ENCODE results near the gene CCNK. TPM values are rescaled to one million over a fixed set of nuclear protein-coding genes. Genes with fewer than 3 reads are reported as not detected.

CCNK gene
- total and polyA plus RNA-seq, 7 experiments from 2014 or later: 16.5 to 139 (median 72.4) TPM

DNA sequence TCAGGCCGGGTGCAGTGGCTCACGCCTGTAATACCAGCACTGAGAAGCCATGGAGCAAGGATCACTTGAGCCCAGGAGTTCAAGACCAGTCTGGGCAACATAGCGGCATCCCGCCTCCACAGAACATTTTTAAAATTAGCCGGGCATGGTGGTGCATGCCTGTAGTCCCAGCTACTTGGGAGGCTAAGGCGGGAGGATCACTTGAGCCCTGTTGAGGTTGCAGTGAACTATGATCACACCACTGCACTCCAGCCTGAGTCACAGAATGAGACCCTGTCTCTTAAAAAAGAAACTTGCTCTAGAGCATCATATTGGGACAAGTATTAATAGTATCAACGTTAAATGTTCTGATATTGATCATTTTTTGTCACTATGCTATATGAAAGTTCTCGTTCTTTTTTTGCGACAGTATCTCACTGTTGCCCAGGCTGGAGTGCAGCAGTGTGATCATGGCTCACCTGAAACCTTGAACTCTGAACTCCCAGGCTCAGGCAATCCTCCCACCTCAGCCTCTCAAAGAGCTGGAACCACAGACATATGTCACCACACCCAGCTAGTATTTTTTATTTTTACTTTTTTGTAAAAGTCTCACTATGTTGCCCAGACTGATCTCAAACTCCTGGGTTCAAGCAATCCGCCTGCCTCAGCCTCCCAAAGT lies 75.1 kb downstream of the CCNK start:
- CTCF ChIA-PET: interaction anchor here (0.7 kb wide), 1 partner anchor 65 kb away, joined by 3 read pairs; no protein-coding TSS in a partner anchor
- H3K27ac ChIP-seq (ENCODE audit: low read depth, low read length): no peak overlapping the region
- no peak overlapping the region for H3K27ac Mint-ChIP-seq

GRCh38 chr14:99559286-99559990 lies 78.2 kb downstream of the CCNK start:
- H3K4me1 ChIP-seq (ENCODE audit: control insufficient read depth in 2 of 2, insufficient read depth in 2 of 2, low read length in 2 of 2): no peaks in the 10 kb centered on the region
- intact Hi-C loops (cut with micrococcal nuclease): no loop called here
- no peaks in the 10 kb centered on the region for H3K27me3 ChIP-seq (ENCODE audit: control insufficient read depth in 2 of 2, insufficient read depth in 2 of 2, low read length in 2 of 2)
- Mint-ChIP-seq H3K36me3 (peaks cover 0 to 16% (median 5%) of the 10 kb centered on the region in 5 donors), H3K4me3 (no peak overlapping the region), H3K9me3 (peaks cover 0 to 2% (median 0%) of the 10 kb centered on the region in 11 donors), H3K27me3 (no peaks in the 10 kb centered on the region), H3K27ac (no peak overlapping the region), H3K4me1 (peaks cover 0 to 9% (median 4%) of the 10 kb centered on the region in 7 donors)
- ChIA-PET CTCF (no interaction called here), POLR2A (no interaction called here)
- no peaks in the 10 kb centered on the region for H3K36me3 ChIP-seq (ENCODE audit: control insufficient read depth in 2 of 3, insufficient read depth in 3 of 3, low read length in 3 of 3)
- ATAC-seq: no peak
- no peaks in the 10 kb centered on the region for H3K9me3 ChIP-seq (ENCODE audit: control insufficient read depth in 2 of 3, low read length in 3 of 3)
- H3K27ac ChIP-seq (ENCODE audit: low read depth, low read length): no peak overlapping the region
- no peak overlapping the region for H3K4me3 ChIP-seq (ENCODE audit: low read length)
- no peak for DNase-seq

More for the DNA sequence above, 75.1 kb downstream of the CCNK start:
- peaks cover 0 to 6% (median 4%) of the 10 kb centered on the region in 7 donors for H3K4me1 Mint-ChIP-seq
- peaks cover 0 to 2% (median 0%) of the 10 kb centered on the region in 11 donors for H3K9me3 Mint-ChIP-seq
- no peak overlapping the region for H3K4me3 ChIP-seq (ENCODE audit: low read length)
- no peaks in the 10 kb centered on the region for H3K36me3 ChIP-seq (ENCODE audit: control insufficient read depth in 2 of 3, insufficient read depth in 3 of 3, low read length in 3 of 3)
- intact Hi-C loops (cut with micrococcal nuclease): no loop called here
- DNase-seq (no peak), ATAC-seq (no peak)
- H3K4me3 Mint-ChIP-seq: no peak overlapping the region
- H3K27me3 Mint-ChIP-seq: no peaks in the 10 kb centered on the region
- H3K27me3 ChIP-seq (ENCODE audit: control insufficient read depth in 2 of 2, insufficient read depth in 2 of 2, low read length in 2 of 2): no peaks in the 10 kb centered on the region
- H3K9me3 ChIP-seq (ENCODE audit: control insufficient read depth in 2 of 3, low read length in 3 of 3): no peaks in the 10 kb centered on the region
- POLR2A ChIA-PET: no interaction called here
- no peaks in the 10 kb centered on the region for H3K4me1 ChIP-seq (ENCODE audit: control insufficient read depth in 2 of 2, insufficient read depth in 2 of 2, low read length in 2 of 2)
- H3K36me3 Mint-ChIP-seq: peaks cover 0 to 16% (median 5%) of the 10 kb centered on the region in 5 donors

DNA sequence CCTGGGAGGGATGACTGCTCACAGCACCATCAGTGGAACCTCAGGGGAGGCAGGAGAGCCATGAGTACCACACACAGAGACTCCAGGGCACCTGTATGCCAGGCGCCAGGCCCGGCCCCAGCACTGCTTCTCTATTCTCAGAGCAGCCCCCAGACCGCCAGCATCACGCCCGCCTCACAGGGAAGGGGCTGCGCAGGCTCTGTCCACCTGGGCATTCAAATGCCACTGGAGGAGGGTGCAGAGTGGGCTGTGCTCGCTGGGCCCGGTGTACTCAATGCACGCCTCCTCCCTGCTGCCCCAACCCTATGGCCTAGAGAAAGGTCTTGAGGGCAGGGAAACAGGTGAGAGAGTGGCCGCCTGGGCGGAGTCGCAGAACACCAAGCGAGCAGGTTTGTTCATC lies 79.2 kb downstream of the CCNK start:
- Mint-ChIP-seq H3K9me3 (peaks cover 0 to 2% (median 0%) of the 10 kb centered on the region in 11 donors), H3K4me1 (peaks cover 0 to 10% (median 3%) of the 10 kb centered on the region in 7 donors), H3K4me3 (no peak overlapping the region), H3K27ac (no peak overlapping the region), H3K36me3 (peaks cover 0 to 16% (median 5%) of the 10 kb centered on the region in 5 donors), H3K27me3 (no peaks in the 10 kb centered on the region)
- POLR2A ChIA-PET: no interaction called here
- ATAC-seq (no peak), DNase-seq (no peak)
- Histone ChIP-seq H3K27me3 (ENCODE audit: control insufficient read depth in 2 of 2, insufficient read depth in 2 of 2, low read length in 2 of 2) (no peaks in the 10 kb centered on the region), H3K4me1 (ENCODE audit: control insufficient read depth in 2 of 2, insufficient read depth in 2 of 2, low read length in 2 of 2) (no peaks in the 10 kb centered on the region), H3K9me3 (ENCODE audit: control insufficient read depth in 2 of 3, low read length in 3 of 3) (no peaks in the 10 kb centered on the region), H3K36me3 (ENCODE audit: control insufficient read depth in 2 of 3, insufficient read depth in 3 of 3, low read length in 3 of 3) (no peaks in the 10 kb centered on the region), H3K27ac (ENCODE audit: low read depth, low read length) (no peak overlapping the region), H3K4me3 (ENCODE audit: low read length) (no peak overlapping the region)
- CTCF ChIA-PET: no interaction called here
- intact Hi-C loops (cut with micrococcal nuclease): no loop called here

DNA sequence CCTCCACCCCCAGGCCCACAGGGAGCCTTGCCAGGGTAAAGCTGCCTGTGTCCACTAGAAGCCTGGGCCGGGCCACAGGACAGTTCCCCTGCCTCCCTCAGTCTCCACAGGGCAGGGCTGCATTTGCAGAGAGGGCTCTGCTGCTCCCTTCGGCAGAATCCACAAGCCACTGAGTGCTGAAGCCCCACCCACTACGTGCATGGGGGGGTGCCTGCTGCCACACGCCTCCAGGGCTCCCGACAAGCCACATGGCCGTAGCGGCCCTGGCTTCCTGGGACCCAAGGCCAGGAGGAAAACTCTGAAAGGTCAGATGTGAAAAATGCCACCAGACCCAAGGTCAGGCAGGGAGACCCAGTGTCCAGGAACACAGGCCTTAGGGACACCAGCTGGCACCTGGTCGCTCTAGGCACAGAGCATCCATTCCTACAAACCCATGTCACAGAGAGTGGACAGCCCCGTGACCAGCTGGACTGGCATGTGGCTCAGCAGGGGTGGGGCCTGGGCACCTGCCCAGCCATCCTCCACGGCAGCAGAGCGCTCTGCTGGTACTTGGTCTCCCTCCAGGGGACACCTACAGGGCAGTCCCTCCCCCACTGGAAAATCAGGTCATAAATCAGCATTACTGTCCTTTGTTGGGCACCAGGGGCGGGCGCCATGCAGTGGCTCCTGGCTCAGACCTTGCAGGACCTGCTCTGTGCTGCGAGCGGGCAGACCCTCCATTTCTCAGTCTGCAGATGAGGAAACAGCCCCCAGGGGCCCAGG lies 79.9 kb downstream of the CCNK start:
- H3K27me3 ChIP-seq (ENCODE audit: control insufficient read depth in 2 of 2, insufficient read depth in 2 of 2, low read length in 2 of 2): no peaks in the 10 kb centered on the region
- no peaks in the 10 kb centered on the region for H3K4me1 ChIP-seq (ENCODE audit: control insufficient read depth in 2 of 2, insufficient read depth in 2 of 2, low read length in 2 of 2)
- H3K36me3 Mint-ChIP-seq: peaks cover 0 to 16% (median 5%) of the 10 kb centered on the region in 5 donors
- no peak overlapping the region for H3K27ac Mint-ChIP-seq
- H3K4me3 Mint-ChIP-seq: no peak overlapping the region
- H3K9me3 Mint-ChIP-seq: peaks cover 0 to 2% (median 0%) of the 10 kb centered on the region in 11 donors
- DNase-seq: no peak
- ChIA-PET CTCF (no interaction called here), POLR2A (no interaction called here)
- no peak for ATAC-seq
- H3K9me3 ChIP-seq (ENCODE audit: control insufficient read depth in 2 of 3, low read length in 3 of 3): no peaks in the 10 kb centered on the region
- peaks cover 0 to 10% (median 0%) of the 10 kb centered on the region in 7 donors for H3K4me1 Mint-ChIP-seq
- intact Hi-C loops (cut with micrococcal nuclease): no loop called here
- H3K27ac ChIP-seq (ENCODE audit: low read depth, low read length): no peak overlapping the region
- H3K36me3 ChIP-seq (ENCODE audit: control insufficient read depth in 2 of 3, insufficient read depth in 3 of 3, low read length in 3 of 3): no peaks in the 10 kb centered on the region
- no peaks in the 10 kb centered on the region for H3K27me3 Mint-ChIP-seq
- H3K4me3 ChIP-seq (ENCODE audit: low read length): no peak overlapping the region

- H3K4me1 Mint-ChIP-seq: peaks cover 0 to 10% (median 0%) of the 10 kb centered on the region in 7 donors
- H3K4me1 ChIP-seq (ENCODE audit: control insufficient read depth in 2 of 2, insufficient read depth in 2 of 2, low read length in 2 of 2): no peaks in the 10 kb centered on the region
- peaks cover 0 to 2% (median 0%) of the 10 kb centered on the region in 11 donors for H3K9me3 Mint-ChIP-seq
- ChIA-PET CTCF (no interaction called here), POLR2A (no interaction called here)
- no peak overlapping the region for H3K4me3 Mint-ChIP-seq
- H3K9me3 ChIP-seq (ENCODE audit: control insufficient read depth in 2 of 3, low read length in 3 of 3): no peaks in the 10 kb centered on the region
- H3K27me3 ChIP-seq (ENCODE audit: control insufficient read depth in 2 of 2, insufficient read depth in 2 of 2, low read length in 2 of 2): no peaks in the 10 kb centered on the region
- peaks cover 0 to 16% (median 5%) of the 10 kb centered on the region in 5 donors for H3K36me3 Mint-ChIP-seq
- H3K27ac ChIP-seq (ENCODE audit: low read depth, low read length): no peak overlapping the region
- no peak for ATAC-seq
- DNase-seq: no peak
- H3K27me3 Mint-ChIP-seq: no peaks in the 10 kb centered on the region
- H3K36me3 ChIP-seq (ENCODE audit: control insufficient read depth in 2 of 3, insufficient read depth in 3 of 3, low read length in 3 of 3): no peaks in the 10 kb centered on the region
- intact Hi-C loops (cut with micrococcal nuclease): no loop called here
- H3K4me3 ChIP-seq (ENCODE audit: low read length): no peak overlapping the region
- H3K27ac Mint-ChIP-seq: no peak overlapping the region
Measured at GRCh38 chr14:99561864-99562263, 80.7 kb downstream of the CCNK start.
